ENCODE results near the gene ATP8B3. TPM values are rescaled to one million over a fixed set of nuclear protein-coding genes. Genes with fewer than 3 reads are reported as not detected.

Gene ATP8B3
- total and polyA plus RNA-seq, 9 of the 15 experiments (the other 6 are each of a cell fraction or from before 2014, with no cell fraction given): 1.2 to 12.3 (median 3.8) TPM

DNA sequence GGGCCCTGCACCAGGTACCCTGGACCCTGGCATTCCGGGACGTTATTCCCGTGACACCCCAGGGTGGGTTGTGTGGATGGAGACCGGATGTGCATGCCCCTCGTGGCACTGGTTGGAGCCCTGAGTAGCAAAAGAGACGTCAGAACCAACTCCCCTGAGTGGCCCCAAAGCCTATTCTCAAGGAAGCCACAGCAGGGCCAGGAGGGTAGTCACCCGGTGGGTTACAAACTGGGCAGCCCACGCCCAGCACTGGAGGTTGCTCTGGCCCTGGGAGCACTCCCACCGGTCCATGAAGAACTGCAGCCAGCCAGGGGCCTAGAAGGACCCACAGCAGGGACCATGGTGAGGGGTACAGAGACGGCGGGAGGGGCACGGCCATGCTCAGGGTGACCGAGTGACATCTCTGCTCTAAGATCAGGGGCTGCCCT, 43.8 kb upstream of the ATP8B3 start (continued):
- TF ChIP-seq, protein P1, sequence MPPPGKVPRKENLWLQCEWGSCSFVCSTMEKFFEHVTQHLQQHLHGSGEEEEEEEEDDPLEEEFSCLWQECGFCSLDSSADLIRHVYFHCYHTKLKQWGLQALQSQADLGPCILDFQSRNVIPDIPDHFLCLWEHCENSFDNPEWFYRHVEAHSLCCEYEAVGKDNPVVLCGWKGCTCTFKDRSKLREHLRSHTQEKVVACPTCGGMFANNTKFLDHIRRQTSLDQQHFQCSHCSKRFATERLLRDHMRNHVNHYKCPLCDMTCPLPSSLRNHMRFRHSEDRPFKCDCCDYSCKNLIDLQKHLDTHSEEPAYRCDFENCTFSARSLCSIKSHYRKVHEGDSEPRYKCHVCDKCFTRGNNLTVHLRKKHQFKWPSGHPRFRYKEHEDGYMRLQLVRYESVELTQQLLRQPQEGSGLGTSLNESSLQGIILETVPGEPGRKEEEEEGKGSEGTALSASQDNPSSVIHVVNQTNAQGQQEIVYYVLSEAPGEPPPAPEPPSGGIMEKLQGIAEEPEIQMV (tag; conservative IDR thresholded peaks at IDR 0.05; ENCODE audit: low read depth): no peak
- no peak for TF ChIP-seq GTF2E2 (tag; IDR thresholded peaks at IDR 0.05)
- TF ChIP-seq FUS (optimal IDR thresholded peaks at IDR 0.05; ENCODE audit: low read depth, low read length): no peak
- TF ChIP-seq CEBPG (CRISPR knock-in tag; IDR thresholded peaks at IDR 0.05): no peak
- TF ChIP-seq CEBPG (tag; conservative IDR thresholded peaks at IDR 0.05 in 1 of 2, IDR thresholded peaks at IDR 0.05 in 1 of 2): no peak
- TF ChIP-seq KDM2B (CRISPR knock-in tag; IDR thresholded peaks at IDR 0.05): no peak
- TF ChIP-seq ZNF12 (CRISPR knock-in tag; IDR thresholded peaks at IDR 0.05): 0 out of 2 replicates have a peak, but pooled peaks have one; percentile 0
- TF ChIP-seq NR2C1 (IDR thresholded peaks at IDR 0.05): no peak
- TF ChIP-seq NR2C1 (tag; IDR thresholded peaks at IDR 0.05): no peak
- TF ChIP-seq CREB1 (IDR thresholded peaks at IDR 0.05): no peak
- no peak for TF ChIP-seq CREB1 (CRISPR knock-in tag; IDR thresholded peaks at IDR 0.05)
- no peak for TF ChIP-seq ZNF311 (CRISPR knock-in tag; IDR thresholded peaks at IDR 0.05)
- TF ChIP-seq CREM (IDR thresholded peaks at IDR 0.05; ENCODE audit: low read depth): no peak
- TF ChIP-seq, protein P2, sequence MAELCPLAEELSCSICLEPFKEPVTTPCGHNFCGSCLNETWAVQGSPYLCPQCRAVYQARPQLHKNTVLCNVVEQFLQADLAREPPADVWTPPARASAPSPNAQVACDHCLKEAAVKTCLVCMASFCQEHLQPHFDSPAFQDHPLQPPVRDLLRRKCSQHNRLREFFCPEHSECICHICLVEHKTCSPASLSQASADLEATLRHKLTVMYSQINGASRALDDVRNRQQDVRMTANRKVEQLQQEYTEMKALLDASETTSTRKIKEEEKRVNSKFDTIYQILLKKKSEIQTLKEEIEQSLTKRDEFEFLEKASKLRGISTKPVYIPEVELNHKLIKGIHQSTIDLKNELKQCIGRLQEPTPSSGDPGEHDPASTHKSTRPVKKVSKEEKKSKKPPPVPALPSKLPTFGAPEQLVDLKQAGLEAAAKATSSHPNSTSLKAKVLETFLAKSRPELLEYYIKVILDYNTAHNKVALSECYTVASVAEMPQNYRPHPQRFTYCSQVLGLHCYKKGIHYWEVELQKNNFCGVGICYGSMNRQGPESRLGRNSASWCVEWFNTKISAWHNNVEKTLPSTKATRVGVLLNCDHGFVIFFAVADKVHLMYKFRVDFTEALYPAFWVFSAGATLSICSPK (IDR thresholded peaks at IDR 0.05; ENCODE audit: borderline replicate concordance): no peak
- no peak for TF ChIP-seq CBFA2T3 (IDR thresholded peaks at IDR 0.05)
- no peak for TF ChIP-seq GABPA (tag; conservative IDR thresholded peaks at IDR 0.05; ENCODE audit: low read depth)
- TF ChIP-seq EZH2 (IDR thresholded peaks at IDR 0.05; ENCODE audit: borderline replicate concordance, low read depth, low read length): no peak
- TF ChIP-seq, protein P3, sequence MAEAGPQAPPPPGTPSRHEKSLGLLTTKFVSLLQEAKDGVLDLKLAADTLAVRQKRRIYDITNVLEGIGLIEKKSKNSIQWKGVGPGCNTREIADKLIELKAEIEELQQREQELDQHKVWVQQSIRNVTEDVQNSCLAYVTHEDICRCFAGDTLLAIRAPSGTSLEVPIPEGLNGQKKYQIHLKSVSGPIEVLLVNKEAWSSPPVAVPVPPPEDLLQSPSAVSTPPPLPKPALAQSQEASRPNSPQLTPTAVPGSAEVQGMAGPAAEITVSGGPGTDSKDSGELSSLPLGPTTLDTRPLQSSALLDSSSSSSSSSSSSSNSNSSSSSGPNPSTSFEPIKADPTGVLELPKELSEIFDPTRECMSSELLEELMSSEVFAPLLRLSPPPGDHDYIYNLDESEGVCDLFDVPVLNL (CRISPR knock-in tag; IDR thresholded peaks at IDR 0.05; ENCODE audit: low read depth): no peak
- no peak for TF ChIP-seq CBX5 (IDR thresholded peaks at IDR 0.05; ENCODE audit: borderline replicate concordance, low read depth)
- TF ChIP-seq ZEB2 (IDR thresholded peaks at IDR 0.05): no peak
- no peak for TF ChIP-seq SRSF9 (IDR thresholded peaks at IDR 0.05; ENCODE audit: borderline replicate concordance, low read depth, low read length)
- TF ChIP-seq ZNF589 (CRISPR knock-in tag; IDR thresholded peaks at IDR 0.05; ENCODE audit: low read depth): 0 out of 2 replicates have a peak, but pooled peaks have one; percentile 9
- 0 out of 4 replicates have a peak, but pooled peaks of 1 of the 2 experiments have one; percentile 14 for TF ChIP-seq MAZ (CRISPR knock-in tag; conservative IDR thresholded peaks at IDR 0.05 in 1 of 2, IDR thresholded peaks at IDR 0.05 in 1 of 2)
- no peak for TF ChIP-seq BMI1 (IDR thresholded peaks at IDR 0.05; ENCODE audit: low read length)
- peak; percentile 60; the same call in 1 of the 2 replicates for TF ChIP-seq ETV5 (CRISPR knock-in tag; IDR thresholded peaks at IDR 0.05; ENCODE audit: low read depth)
- TF ChIP-seq ETV6 (IDR thresholded peaks at IDR 0.05; ENCODE audit: borderline replicate concordance in 1 of 2, low read depth in 2 of 2, low read length in 1 of 2): no peak
- TF ChIP-seq ETV6 (CRISPR knock-in tag; IDR thresholded peaks at IDR 0.05; ENCODE audit: borderline replicate concordance): no peak
- TF ChIP-seq HNRNPK (IDR thresholded peaks at IDR 0.05; ENCODE audit: low read depth, low read length, poor library complexity, severe bottlenecking): no peak
